Stimulated activated CD8-positive, alpha-beta memory T cell treated with anti-CD3 and anti-CD28 coated beads, Interleukin-15, amount 100 ng/mL, for 1 hour (primary cell): ENCODE results near the gene SH3PXD2A.

Source experiments
- DNase-seq: peaks from one replicate; pipeline ENCODE4 v3.0.0-alpha.2; 2020; ENCODE audit warnings: low read depth

Gene SH3PXD2A

GRCh38 chr10:103559776-103560175 is 295.6 kb downstream of the SH3PXD2A start:
- DNase-seq, result no peak

DNA sequence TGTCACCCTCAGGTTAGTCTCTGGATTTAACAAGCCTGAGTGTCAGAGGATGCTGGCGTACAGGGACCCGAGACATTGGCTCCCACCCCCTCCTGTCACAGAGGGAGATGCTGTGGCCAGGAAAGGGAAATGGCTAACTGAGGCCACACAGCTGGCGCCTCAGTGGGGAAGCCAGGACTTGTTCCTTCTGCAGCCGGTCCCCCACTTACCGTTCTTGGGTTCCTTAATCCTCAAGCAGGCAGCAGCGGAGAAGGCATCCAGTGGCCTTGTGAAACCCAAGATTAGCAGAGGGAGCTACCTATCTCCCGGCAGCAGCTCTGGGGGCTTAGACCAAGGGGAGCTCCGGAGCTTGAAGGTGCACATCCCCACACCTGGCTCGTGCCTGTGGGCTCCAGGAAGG is 296.5 kb downstream of the SH3PXD2A start:
- DNase-seq, result no peak

DNA sequence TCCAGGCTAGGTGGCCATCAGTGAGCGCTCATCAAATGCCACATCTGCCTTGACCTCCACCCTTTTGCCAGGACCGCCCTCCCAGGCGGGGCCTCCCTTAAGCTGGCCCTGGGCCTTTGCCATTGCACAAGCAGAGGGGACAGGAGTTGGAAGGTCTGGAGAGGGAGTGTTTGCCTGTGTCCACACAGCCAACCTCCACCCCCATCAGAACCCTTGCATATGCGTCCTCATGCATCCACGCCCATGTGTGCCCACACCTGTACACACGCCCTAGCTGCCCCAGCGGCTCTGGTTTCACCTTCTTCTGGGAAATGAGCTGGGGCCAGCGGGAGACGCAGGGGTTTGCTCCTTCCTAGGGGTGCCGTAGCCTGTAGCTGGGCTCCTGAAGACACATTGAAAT is 297.9 kb downstream of the SH3PXD2A start:
- DNase-seq, result no peak

GRCh38 chr10:103556383-103557007 is 298.9 kb downstream of the SH3PXD2A start:
- DNase-seq, result no peak

- no peak for DNase-seq
These were observed 299.7 kb downstream of the SH3PXD2A start for GRCh38 chr10:103555712-103556111.

GRCh38 chr10:103555325-103555649 is 300.1 kb downstream of the SH3PXD2A start:
- no peak for DNase-seq

DNA sequence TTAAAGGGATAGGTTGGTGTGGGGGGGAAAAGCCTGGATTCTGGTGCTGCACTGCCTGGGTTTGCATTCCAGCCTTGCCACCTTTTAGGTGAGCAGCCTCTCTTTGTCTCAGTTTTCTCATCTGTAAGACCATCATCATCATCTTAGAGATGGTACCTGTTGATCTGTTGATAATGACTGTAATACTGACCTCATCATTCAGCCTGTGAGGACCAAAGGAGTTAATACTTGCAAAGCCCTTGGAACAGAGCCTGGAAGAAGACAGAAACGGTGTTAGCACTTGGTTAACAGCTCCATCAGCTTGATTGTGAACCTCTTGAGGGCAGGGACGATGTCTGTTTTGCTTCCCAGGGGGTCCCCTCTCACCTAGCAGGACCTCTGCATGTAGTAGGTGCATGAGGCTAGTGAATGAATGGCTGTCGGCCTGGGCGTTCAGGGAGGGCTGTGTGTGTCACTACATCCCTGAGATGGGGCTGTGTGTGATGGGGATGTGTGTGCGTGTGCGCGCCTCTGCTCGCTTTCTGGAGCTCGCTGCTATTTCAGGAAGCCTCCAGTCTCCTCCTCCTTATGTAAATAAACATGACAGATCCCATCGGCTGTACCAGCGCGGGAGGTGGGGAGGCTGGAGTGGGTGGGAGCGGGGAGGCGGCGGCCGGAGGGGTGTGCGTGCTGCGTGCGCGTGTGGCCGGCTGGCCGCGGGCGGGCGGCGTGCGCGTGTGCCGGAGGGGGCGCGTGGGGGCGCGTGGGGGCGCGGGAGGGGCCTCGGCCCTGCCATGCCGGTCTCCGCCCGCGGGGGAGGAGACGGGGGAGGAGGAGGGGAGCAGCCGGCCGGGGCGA is 300.7 kb downstream of the SH3PXD2A start:
- no peak for DNase-seq

- no peak for DNase-seq
These were observed 301.5 kb downstream of the SH3PXD2A start for GRCh38 chr10:103553743-103554487.

DNA sequence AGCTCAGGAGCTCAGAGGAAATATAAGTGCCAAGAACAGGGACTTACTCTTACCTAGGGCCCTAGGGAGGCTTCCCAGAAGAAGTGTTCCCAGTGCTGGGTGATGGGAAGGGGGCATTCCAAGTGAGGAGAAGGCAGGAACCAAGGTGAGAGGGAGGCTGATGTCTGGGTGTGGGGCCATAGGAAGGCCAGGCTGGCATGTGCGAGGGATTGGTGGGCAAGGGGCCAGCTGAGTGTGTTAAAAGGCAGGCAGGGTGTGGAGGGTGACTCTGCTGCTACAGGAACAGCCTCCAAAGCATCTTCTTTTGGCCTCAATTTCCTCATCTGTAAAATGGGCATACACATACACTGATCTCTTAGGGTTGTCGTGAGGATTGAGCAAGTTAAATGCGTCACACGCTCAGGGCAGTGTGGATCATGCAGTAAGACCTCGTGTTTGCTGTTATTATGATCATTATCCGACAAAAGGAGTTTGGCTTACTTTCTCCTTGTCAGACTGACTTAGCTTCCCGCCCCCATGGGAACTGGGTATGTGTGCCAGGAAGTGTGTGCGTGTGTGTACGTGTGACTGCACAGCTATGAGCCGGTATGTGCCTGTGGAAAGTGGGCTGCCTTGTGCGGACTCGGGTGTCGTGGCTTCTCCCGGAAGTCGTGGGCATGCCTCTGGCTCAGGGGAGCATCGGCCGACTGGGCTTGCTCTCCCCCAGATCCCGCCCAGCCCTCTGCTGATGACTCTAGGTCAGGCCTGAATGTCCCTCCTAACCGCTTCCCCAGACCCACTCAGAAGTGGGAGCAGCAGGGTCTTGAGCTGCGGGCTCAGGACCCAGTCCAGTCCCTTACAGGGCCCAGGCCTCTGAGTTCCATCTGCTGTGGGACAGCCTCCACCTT is 302.3 kb downstream of the SH3PXD2A start:
- DNase-seq, result no peak

- no peak for DNase-seq
These were observed 303.5 kb downstream of the SH3PXD2A start for GRCh38 chr10:103551619-103552602.

DNA sequence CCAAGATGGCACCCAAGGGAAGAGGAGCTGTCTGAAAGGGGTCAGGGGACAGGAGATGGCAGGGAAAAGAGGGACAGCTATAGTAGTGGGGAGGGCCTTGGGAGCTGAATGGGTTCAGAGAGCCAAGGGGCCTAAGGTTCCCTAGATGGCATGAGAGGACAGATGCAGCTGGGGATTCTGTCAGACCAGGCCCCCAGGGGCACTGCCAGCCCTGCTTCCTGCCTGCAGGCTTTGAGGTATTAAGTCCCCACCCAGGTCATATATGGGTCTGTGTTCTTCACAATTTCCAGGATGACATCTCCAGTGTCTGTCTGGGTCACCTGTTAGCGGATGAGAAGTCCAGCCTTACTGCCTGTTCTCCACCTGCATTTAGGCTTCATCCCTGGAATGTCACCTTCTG is 305.1 kb downstream of the SH3PXD2A start:
- no peak for DNase-seq

- DNase-seq, result no peak
These were observed 306.1 kb downstream of the SH3PXD2A start for GRCh38 chr10:103549349-103549685.

- no peak for DNase-seq
These were observed 306.6 kb downstream of the SH3PXD2A start for GRCh38 chr10:103548581-103549348.

- DNase-seq, result no peak
These were observed 307.4 kb downstream of the SH3PXD2A start for GRCh38 chr10:103548006-103548405.

DNA sequence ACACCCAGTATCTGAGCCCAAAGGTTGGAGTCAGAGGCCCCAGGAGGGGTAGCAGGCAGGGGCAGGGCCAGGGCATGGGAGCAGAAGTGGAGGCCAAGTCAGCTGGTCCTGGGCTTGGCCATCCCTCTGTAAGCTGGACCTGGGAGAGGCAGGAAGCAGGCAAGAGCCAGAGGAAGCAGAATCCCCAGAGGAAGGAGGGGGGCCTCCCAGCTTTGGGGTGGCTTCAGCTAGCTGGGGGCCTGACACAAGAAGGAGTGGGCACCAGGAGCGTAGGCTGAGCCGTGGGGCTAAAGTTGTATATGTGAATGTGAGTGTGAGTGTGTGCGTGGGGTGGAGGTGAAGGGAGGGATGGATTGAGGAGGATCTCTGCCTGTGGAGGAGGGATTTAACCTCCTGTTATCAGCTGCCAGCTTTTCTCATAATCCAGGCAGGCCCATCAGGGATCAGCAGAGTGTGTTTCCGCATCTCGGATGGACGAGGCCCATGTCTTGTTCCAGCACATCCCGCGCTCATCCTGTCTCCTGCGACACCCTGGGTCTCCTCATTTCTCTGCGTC is 307.9 kb downstream of the SH3PXD2A start:
- DNase-seq, result no peak

GRCh38 chr10:103546401-103546800 is 309.0 kb downstream of the SH3PXD2A start:
- DNase-seq, result no peak

- no peak for DNase-seq
These were observed 309.6 kb downstream of the SH3PXD2A start for GRCh38 chr10:103545771-103546281.

DNA sequence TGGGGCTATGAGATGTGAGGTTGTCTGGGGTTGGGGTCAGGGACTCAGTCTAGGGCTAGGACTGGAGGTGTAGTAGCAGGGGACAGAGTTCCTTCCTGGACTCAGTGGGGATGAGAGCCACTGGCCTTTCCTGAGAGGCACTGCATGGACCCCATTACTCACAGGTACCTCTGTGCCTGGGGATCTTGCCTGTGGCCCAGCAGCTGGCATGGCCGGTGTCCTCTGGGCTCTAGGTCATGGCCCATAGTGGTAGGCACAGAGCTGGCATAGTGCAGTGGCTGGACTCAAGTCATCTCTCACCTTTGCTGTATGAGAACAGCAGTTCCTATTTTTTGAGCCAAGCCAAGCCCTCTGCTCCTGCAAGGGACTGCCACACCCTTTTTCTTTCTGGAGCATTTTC is 310.0 kb downstream of the SH3PXD2A start:
- no peak for DNase-seq

DNA sequence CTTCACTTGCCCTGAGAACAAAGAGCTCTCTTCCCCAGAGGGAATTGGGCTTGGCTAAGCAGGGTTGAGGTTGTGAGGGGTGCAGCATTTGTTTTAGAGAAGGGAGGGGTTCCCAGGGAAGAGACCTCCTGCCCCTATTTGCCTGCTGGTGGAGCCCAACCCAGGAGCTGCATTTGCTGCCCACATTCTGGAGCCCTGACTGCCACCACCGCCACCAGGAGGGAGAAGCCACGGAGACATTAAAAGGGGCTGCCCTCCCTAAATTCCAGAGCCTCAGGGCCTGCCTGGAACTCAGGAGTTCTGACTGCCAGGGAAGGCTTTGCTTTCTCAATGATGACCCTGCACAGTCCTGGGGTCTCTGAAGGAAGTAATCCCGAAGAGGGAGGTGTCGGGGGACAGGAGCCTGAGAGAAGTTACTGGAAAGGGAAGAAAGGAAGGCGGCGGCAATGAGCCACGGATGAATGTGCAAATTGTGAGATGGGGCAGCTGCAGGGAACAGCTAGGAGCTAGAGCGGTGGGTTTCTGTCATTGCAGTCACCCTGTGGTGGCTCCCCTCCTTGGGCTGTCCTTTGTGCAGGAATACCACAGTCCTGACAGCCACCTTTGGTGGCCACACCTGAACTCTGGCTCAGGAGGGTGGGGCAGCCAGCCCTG is 310.6 kb downstream of the SH3PXD2A start:
- DNase-seq, result no peak
